HTR-8/SVneo (cell line): ENCODE measurements around the gene PAXIP1.
"Not testable (repeated sequence)": the region's sequence is repeated elsewhere in the genome, so short reads cannot be mapped to it uniquely, and the experiment has no call there.

Source experiments
- DNase-seq: peaks from one replicate; pipeline ENCODE4 v3.0.0; 2011; ENCODE audit warnings: low spot score, mixed read lengths; ENCODE audit not compliant: insufficient read length
- FAIRE-seq: peaks from 2 replicates; lab custom pipeline; 2011; peaks lifted over from hg19 to GRCh38; lab: Jason Lieb, UNC

The PAXIP1 gene

GRCh38 chr7:155003092-155003375 is at the start of gene PAXIP1:
PAXIP1 (minus strand) TSS chr7:155003124; CDS start chr7:155002929, 195 bp downstream.
- DNase-seq, result peak; percentile 44

GRCh38 chr7:155051355-155051754 is 48.4 kb upstream of the PAXIP1 start:
- FAIRE-seq, result no peak
- DNase-seq, result no peak

More at GRCh38 chr7:155003092-155003375, at the start of gene PAXIP1:
- FAIRE-seq, result no peak

- DNase-seq, result no peak
- FAIRE-seq, result no peak
These were observed 45.1 kb upstream of the PAXIP1 start for GRCh38 chr7:155048006-155048405.

GRCh38 chr7:155043756-155044155 is 40.8 kb upstream of the PAXIP1 start:
- no peak for FAIRE-seq
- DNase-seq, result no peak

GRCh38 chr7:155038335-155038734 is 35.4 kb upstream of the PAXIP1 start:
- FAIRE-seq, result no peak
- no peak for DNase-seq

GRCh38 chr7:155034495-155034894 is 31.6 kb upstream of the PAXIP1 start:
- not testable (repeated sequence) for DNase-seq, FAIRE-seq

- DNase-seq, result no peak
- no peak for FAIRE-seq
These were observed 30.1 kb upstream of the PAXIP1 start for GRCh38 chr7:155032978-155033377.

GRCh38 chr7:155027879-155028278 is 25.0 kb upstream of the PAXIP1 start:
- FAIRE-seq (no peak), DNase-seq (no peak)

GRCh38 chr7:155021699-155022145 is 18.8 kb upstream of the PAXIP1 start:
- DNase-seq (no peak), FAIRE-seq (no peak)

- DNase-seq, result no peak
- no peak for FAIRE-seq
These were observed 18.1 kb upstream of the PAXIP1 start for GRCh38 chr7:155020996-155021395.

- FAIRE-seq (no peak), DNase-seq (no peak)
These were observed 14.9 kb upstream of the PAXIP1 start for GRCh38 chr7:155017834-155018233.

- DNase-seq, result no peak
- FAIRE-seq, result no peak
These were observed 8.2 kb upstream of the PAXIP1 start for GRCh38 chr7:155011086-155011485.

- DNase-seq (no peak), FAIRE-seq (no peak)
These were observed 6.7 kb upstream of the PAXIP1 start for GRCh38 chr7:155009570-155010157.

GRCh38 chr7:155007947-155008346 is 5.0 kb upstream of the PAXIP1 start:
- FAIRE-seq (no peak), DNase-seq (no peak)

- peak; percentile 84 for DNase-seq
- no peak for FAIRE-seq
These were observed 671 bp upstream of the PAXIP1 start for GRCh38 chr7:155003376-155004214.

- FAIRE-seq (no peak), DNase-seq (no peak)
These were observed 373 bp downstream of the PAXIP1 start for GRCh38 chr7:155002411-155003091.

- FAIRE-seq, result no peak
- DNase-seq, result no peak
These were observed 1.0 kb downstream of the PAXIP1 start for GRCh38 chr7:155001756-155002410.

- FAIRE-seq (no peak), DNase-seq (no peak)
These were observed 2.1 kb downstream of the PAXIP1 start for GRCh38 chr7:155000795-155001194.

GRCh38 chr7:154998481-154998880 is 4.4 kb downstream of the PAXIP1 start:
- FAIRE-seq (no peak), DNase-seq (no peak)

GRCh38 chr7:154997840-154998370 is 5.0 kb downstream of the PAXIP1 start:
- DNase-seq (no peak), FAIRE-seq (no peak)
